ENCODE results near the gene ABR. TPM values are rescaled to one million over a fixed set of nuclear protein-coding genes. Genes with fewer than 3 reads are reported as not detected.

The ABR gene
- total and polyA plus RNA-seq, 7 donors = 30.4 to 146 (median 79.3) TPM

DNA sequence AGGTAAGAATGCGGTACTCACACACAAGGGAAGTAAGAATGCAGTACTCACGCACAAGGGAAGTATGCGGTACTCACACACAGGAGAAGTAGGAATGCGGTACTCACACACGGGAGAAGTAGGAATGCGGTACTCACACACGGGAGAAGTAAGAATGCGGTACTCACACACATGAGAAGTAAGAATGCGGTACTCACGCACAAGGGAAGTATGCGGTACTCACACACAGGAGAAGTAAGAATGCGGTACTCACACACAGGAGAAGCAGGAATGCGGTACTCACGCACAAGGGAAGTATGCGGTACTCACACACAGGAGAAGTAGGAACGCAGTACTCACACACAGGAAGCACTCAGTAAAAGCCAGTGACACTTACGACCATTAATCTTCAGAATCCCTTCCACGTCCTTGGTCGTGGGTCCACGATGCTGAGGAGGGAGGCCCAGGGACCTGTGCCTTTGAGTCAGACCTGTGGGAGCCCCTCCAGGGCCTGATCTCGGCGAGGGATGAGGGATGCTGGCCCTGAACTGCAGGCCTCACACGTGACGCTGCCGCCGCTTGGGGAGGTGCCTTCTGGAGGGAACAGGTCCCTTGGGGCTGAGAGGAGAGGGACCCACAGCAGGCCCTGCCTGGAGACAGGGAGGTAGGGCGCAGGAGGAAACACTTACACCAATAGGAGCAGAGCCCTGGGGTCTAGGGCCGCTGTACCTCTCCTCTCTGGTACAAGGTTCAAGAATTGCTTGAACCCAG is 20.2 kb downstream of the ABR start:
- Histone ChIP-seq H3K4me1 (no peaks in the 10 kb centered on the region), H3K27me3 (no peaks in the 10 kb centered on the region), H3K9me3 (no peaks in the 10 kb centered on the region), H3K4me3 (no peak overlapping the region), H3K27ac (no peak overlapping the region), H3K36me3 (no peaks in the 10 kb centered on the region)
- intact Hi-C loops (cut with DNase I) = no loop called here
- TF ChIP-seq EP300 (IDR thresholded peaks at IDR 0.05) (no peak), POLR2AphosphoS5 (IDR thresholded peaks at IDR 0.05) (no peak), POLR2A (IDR thresholded peaks at IDR 0.05) (no peak)
- TF ChIP-seq, protein P1, sequence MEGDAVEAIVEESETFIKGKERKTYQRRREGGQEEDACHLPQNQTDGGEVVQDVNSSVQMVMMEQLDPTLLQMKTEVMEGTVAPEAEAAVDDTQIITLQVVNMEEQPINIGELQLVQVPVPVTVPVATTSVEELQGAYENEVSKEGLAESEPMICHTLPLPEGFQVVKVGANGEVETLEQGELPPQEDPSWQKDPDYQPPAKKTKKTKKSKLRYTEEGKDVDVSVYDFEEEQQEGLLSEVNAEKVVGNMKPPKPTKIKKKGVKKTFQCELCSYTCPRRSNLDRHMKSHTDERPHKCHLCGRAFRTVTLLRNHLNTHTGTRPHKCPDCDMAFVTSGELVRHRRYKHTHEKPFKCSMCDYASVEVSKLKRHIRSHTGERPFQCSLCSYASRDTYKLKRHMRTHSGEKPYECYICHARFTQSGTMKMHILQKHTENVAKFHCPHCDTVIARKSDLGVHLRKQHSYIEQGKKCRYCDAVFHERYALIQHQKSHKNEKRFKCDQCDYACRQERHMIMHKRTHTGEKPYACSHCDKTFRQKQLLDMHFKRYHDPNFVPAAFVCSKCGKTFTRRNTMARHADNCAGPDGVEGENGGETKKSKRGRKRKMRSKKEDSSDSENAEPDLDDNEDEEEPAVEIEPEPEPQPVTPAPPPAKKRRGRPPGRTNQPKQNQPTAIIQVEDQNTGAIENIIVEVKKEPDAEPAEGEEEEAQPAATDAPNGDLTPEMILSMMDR (IDR thresholded peaks at IDR 0.05) = no peak
- 91 to 95% methylated on average over 28 of the region's 28 CpGs for WGBS, 2 donors
- no peak for DNase-seq

DNA sequence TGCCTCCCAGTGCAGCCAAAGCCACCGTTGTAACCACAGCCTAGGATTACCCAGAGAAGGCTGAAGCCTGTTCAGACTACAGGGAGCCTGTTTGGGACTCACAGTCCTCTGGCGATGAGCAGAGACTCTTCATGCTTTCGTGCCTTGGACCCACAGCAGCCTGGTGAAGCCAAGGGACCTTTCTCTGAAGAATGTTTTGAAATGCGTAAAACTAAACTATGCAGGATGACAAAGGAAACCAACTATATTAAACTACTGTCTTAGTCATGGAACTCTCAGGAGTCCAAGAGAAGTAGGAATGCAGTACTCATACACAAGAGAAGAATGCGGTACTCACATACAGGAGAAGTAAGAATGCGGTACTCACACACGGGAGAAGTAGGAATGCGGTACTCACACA is 20.9 kb downstream of the ABR start:
- WGBS, 2 donors = 91 to 93% methylated on average over 8 of the region's 8 CpGs
- Histone ChIP-seq H3K9me3 (no peaks in the 10 kb centered on the region), H3K27me3 (no peaks in the 10 kb centered on the region), H3K27ac (no peak overlapping the region), H3K4me3 (no peak overlapping the region), H3K36me3 (no peaks in the 10 kb centered on the region), H3K4me1 (no peaks in the 10 kb centered on the region)
- no peak for DNase-seq
- intact Hi-C loops (cut with DNase I) = no loop called here
- TF ChIP-seq POLR2A (IDR thresholded peaks at IDR 0.05) (no peak), EP300 (IDR thresholded peaks at IDR 0.05) (no peak), POLR2AphosphoS5 (IDR thresholded peaks at IDR 0.05) (no peak)
- TF ChIP-seq, protein P1 (IDR thresholded peaks at IDR 0.05) = no peak

DNA sequence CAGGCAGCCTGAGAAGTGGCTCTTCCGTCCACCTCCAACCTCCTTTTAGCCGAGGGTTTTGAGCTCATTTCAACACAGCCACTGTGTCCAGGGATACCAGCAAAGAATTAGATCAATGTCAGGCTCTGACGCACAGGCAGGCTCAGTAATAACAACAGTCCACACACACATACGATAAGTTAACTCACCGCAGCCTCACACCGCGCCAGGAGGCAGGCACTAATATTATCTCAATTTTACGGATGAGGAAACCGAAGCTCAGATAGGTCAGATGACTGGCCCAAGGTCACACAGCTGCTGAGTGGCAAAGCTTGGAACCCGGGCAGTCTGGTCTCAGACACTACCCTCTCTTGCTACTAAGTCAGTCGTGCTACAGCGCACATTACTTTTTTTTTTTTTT is 22.9 kb downstream of the ABR start:
- no peaks in the 10 kb centered on the region for H3K27me3 ChIP-seq
- H3K4me3 ChIP-seq = no peak overlapping the region
- H3K36me3 ChIP-seq = no peaks in the 10 kb centered on the region
- DNase-seq = no peak
- no peak overlapping the region for H3K27ac ChIP-seq
- H3K9me3 ChIP-seq = no peaks in the 10 kb centered on the region
- WGBS, 2 donors = 94 to 95% methylated on average over 12 of the region's 12 CpGs
- no peaks in the 10 kb centered on the region for H3K4me1 ChIP-seq
- TF ChIP-seq POLR2A (IDR thresholded peaks at IDR 0.05) (no peak), EP300 (IDR thresholded peaks at IDR 0.05) (no peak), POLR2AphosphoS5 (IDR thresholded peaks at IDR 0.05) (no peak)
- TF ChIP-seq, protein P1 (IDR thresholded peaks at IDR 0.05) = no peak
- intact Hi-C loops (cut with DNase I) = no loop called here

DNA sequence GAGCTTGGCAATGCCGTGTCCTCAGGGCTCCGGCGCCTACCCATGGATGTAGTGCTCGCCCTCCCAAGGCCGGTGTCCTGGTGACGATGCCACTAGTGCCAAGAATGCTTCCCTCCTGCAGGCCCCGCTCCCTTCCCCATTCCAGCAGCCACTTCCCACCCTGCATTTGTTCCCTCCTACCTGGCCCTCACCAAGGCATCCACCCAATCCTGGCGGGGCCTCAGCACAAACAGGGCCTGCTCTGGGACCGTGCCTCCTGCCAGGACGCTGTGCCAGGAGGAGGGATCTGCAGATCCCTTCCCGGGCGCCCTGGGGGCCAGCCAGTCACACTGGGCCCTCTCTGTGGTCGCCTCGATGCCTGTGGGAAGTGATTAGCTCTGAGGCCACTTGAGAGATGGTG is 25.1 kb downstream of the ABR start:
- H3K4me3 ChIP-seq = no peak overlapping the region
- DNase-seq = no peak

More for the DNA sequence above, 25.1 kb downstream of the ABR start:
- intact Hi-C loops (cut with DNase I) = no loop called here
- Histone ChIP-seq H3K4me1 (no peaks in the 10 kb centered on the region), H3K27me3 (no peaks in the 10 kb centered on the region), H3K27ac (no peak overlapping the region), H3K9me3 (no peaks in the 10 kb centered on the region), H3K36me3 (peaks cover 0 to 6% (median 0%) of the 10 kb centered on the region in 4 donors)
- WGBS, 2 donors = 87 to 88% methylated on average over 14 of the region's 14 CpGs
- TF ChIP-seq EP300 (IDR thresholded peaks at IDR 0.05) (no peak), POLR2AphosphoS5 (IDR thresholded peaks at IDR 0.05) (no peak), POLR2A (IDR thresholded peaks at IDR 0.05) (no peak)
- TF ChIP-seq, protein P1 (IDR thresholded peaks at IDR 0.05) = no peak
